Caco-2 (cell line): Measurements from ENCODE around the gene SORCS2. TPM values are rescaled to one million over a fixed set of nuclear protein-coding genes. Genes with fewer than 3 reads are reported as not detected.

ENCODE experiments used
- BruUV-seq: library from RNA; stranded (reverse); fragments of 400-500 nt; replicated peaks from 2 replicates; lab custom pipeline; 2021; lab: Mats Ljungman, UMichigan
- CTCF ChIA-PET: fragments of 300-600 bp; sonication (Branson Sonifier 250); formaldehyde crosslinking; loops from one replicate; lab custom pipeline; 2022; ENCODE audit warnings: antibody characterized with exemption; lab: Charles Lee
- POLR2A ChIA-PET: fragments of 300-600 bp; sonication (Branson Sonifier 250); formaldehyde crosslinking; loops from one replicate; lab custom pipeline; 2022; ENCODE audit warnings: antibody characterized with exemption; lab: Charles Lee
- DNase-seq, 2 experiments: peaks; one replicate each; pipeline versions ENCODE4 v3.0.0 to v3.0.0-alpha.2; 2020 to 2022
- H3K27me3 ChIP-seq: replicated peaks from 2 replicates; pipeline ENCODE4 v1.6.0; 2011; ENCODE audit warnings: low read length; ENCODE audit not compliant: control insufficient read depth, insufficient read depth
- H3K36me3 ChIP-seq: 2 replicates; pipeline ENCODE4 v1.5.1; 2011; ENCODE audit warnings: low read length; ENCODE audit not compliant: control insufficient read depth, insufficient read depth
- H3K4me1 ChIP-seq: fragments of 250-450 bp; sonication (Bioruptor Pico); 2 replicates; pipeline ENCODE4 v1.5.1; 2020; ENCODE audit warnings: mild to moderate bottlenecking
- H3K4me3 ChIP-seq: 2 replicates; pipeline ENCODE4 v1.5.1; 2011; ENCODE audit warnings: low read depth, mild to moderate bottlenecking, control low read depth, low read length
- H3K9me3 ChIP-seq: fragments of 250-450 bp; sonication (Bioruptor Pico); 2 replicates; pipeline ENCODE4 v1.5.1; 2020; ENCODE audit warnings: mild to moderate bottlenecking, moderate library complexity
- H3K27ac Mint-ChIP-seq: one replicate; pipeline ENCODE4 v1.8.0; 2022; ENCODE audit warnings: mixed read lengths; ENCODE audit not compliant: unreplicated experiment
- H3K27me3 Mint-ChIP-seq: one replicate; pipeline ENCODE4 v1.8.0; 2022; ENCODE audit warnings: mixed read lengths; ENCODE audit not compliant: insufficient read depth, unreplicated experiment
- H3K36me3 Mint-ChIP-seq: one replicate; pipeline ENCODE4 v1.8.0; 2022; ENCODE audit warnings: mild to moderate bottlenecking, mixed read lengths; ENCODE audit not compliant: insufficient read depth, unreplicated experiment
- H3K4me1 Mint-ChIP-seq: one replicate; pipeline ENCODE4 v1.8.0; 2022; ENCODE audit warnings: low read depth, mixed read lengths; ENCODE audit not compliant: unreplicated experiment
- H3K4me3 Mint-ChIP-seq: one replicate; pipeline ENCODE4 v1.8.0; 2022; ENCODE audit warnings: mild to moderate bottlenecking, moderate library complexity, mixed read lengths; ENCODE audit not compliant: unreplicated experiment
- H3K9me3 Mint-ChIP-seq: one replicate; pipeline ENCODE4 v1.8.0; 2022; ENCODE audit warnings: mixed read lengths; ENCODE audit not compliant: unreplicated experiment
- intact Hi-C: fragments of 100-400 bp; cut with micrococcal nuclease; formaldehyde crosslinking; loops from one replicate; pipeline ENCODE4 v1.10.0; 2022; ENCODE audit not compliant: unreplicated experiment
- total RNA-seq: library from RNA; stranded (reverse); gene quantifications from 2 replicates; pipeline ENCODE4 v1.2.3, GENCODE V29; 2022
- TF ChIP-seq, protein P1 (sequence below), 2 experiments: fragments of 200-600 bp in 1 of 2; IDR thresholded peaks; 1 replicate in 1 of 2; 2 replicates in 1 of 2; pipeline versions ENCODE4 v1.5.1 to v1.8.0; 2011 to 2022; ENCODE audit warnings: antibody characterized with exemption in 1 of 2, control low read depth in 1 of 2, inconsistent platforms in 1 of 2, low read depth in 1 of 2, low read length in 1 of 2, mild to moderate bottlenecking in 1 of 2, moderate library complexity in 1 of 2; ENCODE audit not compliant: insufficient read depth in 1 of 2, severe bottlenecking in 1 of 2, unreplicated experiment in 1 of 2

SORCS2 gene
- total RNA-seq, 1 experiment from 2014 or later, result 1.6 TPM

DNA sequence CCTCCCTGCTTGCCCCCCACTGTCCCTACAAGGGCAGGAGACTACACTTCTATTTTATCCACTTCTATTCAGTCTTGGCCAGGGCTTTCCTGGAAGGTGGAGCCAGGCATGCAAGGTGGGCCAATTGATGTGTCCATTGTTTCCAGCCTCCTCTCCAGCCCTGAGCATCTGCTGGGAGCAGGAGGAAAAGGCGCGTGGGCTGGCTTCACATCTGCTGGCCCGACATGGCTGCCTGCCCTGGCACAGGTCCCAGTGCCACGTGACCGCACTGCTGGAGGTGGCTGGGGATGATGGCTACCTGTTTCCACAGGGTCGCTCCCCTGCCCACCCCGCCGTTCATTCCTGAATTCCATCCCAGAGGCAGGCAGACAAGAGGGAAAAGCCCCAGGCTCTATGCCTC, 499.6 kb downstream of the SORCS2 start:
- no peaks in the 10 kb centered on the region for H3K9me3 Mint-ChIP-seq
- peaks cover 3% of the 10 kb centered on the region for H3K27me3 Mint-ChIP-seq
- BruUV-seq, result no TSS peak
- H3K4me3 ChIP-seq, result no peak overlapping the region
- H3K27ac Mint-ChIP-seq, result no peak overlapping the region
- DNase-seq, result no peak
- no peaks in the 10 kb centered on the region for H3K36me3 ChIP-seq
- H3K4me1 Mint-ChIP-seq, result no peaks in the 10 kb centered on the region
- H3K9me3 ChIP-seq, result no peaks in the 10 kb centered on the region
- H3K36me3 Mint-ChIP-seq, result no peaks in the 10 kb centered on the region
- intact Hi-C loops, result no loop called here
- TF ChIP-seq, protein P1, sequence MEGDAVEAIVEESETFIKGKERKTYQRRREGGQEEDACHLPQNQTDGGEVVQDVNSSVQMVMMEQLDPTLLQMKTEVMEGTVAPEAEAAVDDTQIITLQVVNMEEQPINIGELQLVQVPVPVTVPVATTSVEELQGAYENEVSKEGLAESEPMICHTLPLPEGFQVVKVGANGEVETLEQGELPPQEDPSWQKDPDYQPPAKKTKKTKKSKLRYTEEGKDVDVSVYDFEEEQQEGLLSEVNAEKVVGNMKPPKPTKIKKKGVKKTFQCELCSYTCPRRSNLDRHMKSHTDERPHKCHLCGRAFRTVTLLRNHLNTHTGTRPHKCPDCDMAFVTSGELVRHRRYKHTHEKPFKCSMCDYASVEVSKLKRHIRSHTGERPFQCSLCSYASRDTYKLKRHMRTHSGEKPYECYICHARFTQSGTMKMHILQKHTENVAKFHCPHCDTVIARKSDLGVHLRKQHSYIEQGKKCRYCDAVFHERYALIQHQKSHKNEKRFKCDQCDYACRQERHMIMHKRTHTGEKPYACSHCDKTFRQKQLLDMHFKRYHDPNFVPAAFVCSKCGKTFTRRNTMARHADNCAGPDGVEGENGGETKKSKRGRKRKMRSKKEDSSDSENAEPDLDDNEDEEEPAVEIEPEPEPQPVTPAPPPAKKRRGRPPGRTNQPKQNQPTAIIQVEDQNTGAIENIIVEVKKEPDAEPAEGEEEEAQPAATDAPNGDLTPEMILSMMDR (IDR thresholded peaks at IDR 0.05; ENCODE audit: insufficient read depth in 1 of 2, low read depth in 1 of 2, low read length in 1 of 2, severe bottlenecking in 1 of 2, unreplicated experiment in 1 of 2), result no peak
- POLR2A ChIA-PET, result no interaction called here
- H3K4me1 ChIP-seq, result no peaks in the 10 kb centered on the region
- CTCF ChIA-PET, result no interaction called here
- no peaks in the 10 kb centered on the region for H3K27me3 ChIP-seq
- H3K4me3 Mint-ChIP-seq, result no peak overlapping the region

DNA sequence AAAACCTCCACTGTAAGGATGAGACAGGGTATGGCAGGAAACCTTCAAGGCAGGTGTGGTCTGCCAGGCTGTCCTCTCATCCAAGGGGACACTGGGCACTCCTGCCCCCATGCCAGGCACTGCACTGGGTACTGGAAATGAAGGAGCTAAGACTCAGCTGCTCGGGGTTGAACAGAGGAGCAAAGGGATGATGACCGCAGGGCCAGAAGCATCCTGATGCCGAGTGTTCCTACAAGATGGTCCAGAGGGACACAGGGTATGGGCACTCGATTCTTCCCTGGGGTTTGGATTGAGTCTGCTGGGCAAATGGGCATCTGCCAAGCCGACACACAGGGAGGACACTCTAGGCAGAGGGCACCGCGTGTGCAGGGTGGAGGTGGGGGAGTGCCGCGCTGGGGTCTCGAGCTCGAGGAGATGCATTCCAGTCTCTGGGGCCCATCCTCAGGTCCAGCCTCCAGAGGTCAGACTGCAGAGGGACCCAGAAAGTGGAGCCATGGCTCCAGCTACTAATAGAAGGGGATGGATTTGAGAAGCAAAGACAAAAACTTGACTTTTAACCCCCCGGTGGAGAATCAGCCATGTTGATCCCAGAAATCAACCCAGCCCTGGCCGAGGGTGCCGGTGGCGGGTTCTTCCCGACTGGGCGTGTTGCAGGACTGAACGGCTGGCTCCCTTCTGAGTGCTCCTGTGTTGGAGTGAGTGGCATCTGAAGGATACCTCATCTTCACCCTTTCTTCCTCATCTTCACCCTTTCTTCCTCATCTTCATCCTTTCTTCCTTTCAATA, 500.3 kb downstream of the SORCS2 start:
- H3K4me3 ChIP-seq, result no peak overlapping the region
- ChIA-PET POLR2A (no interaction called here), CTCF (no interaction called here)
- Mint-ChIP-seq H3K4me3 (no peak overlapping the region), H3K9me3 (no peaks in the 10 kb centered on the region), H3K4me1 (no peaks in the 10 kb centered on the region), H3K36me3 (no peaks in the 10 kb centered on the region), H3K27me3 (peaks cover 3% of the 10 kb centered on the region), H3K27ac (no peak overlapping the region)
- no peak for DNase-seq
- H3K9me3 ChIP-seq, result no peaks in the 10 kb centered on the region
- TF ChIP-seq, protein P1 (IDR thresholded peaks at IDR 0.05; ENCODE audit: insufficient read depth in 1 of 2, low read depth in 1 of 2, low read length in 1 of 2, severe bottlenecking in 1 of 2, unreplicated experiment in 1 of 2), result no peak
- no peaks in the 10 kb centered on the region for H3K27me3 ChIP-seq
- no TSS peak for BruUV-seq
- no peaks in the 10 kb centered on the region for H3K36me3 ChIP-seq
- no peaks in the 10 kb centered on the region for H3K4me1 ChIP-seq
- intact Hi-C loops, result no loop called here

DNA sequence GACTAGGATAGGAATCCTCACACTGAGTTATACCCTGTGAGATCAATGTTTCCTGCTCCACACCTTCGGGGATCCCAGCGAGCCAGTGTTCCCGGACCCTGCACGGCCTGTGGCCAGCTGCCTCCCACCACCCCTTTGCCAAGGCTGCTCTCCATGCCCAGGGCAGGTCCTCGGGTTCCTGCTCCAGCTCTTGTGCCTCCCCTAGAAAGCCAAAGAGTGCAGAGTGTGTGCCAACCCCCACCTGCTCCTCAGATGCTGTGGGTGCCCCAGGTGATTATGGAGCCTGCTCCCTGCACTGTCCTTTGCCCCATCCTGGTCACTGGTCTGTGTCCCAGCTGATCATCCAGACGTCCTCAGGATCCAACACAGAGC, 500.9 kb downstream of the SORCS2 start:
- DNase-seq, result no peak
- Histone ChIP-seq H3K36me3 (no peaks in the 10 kb centered on the region), H3K4me3 (no peak overlapping the region), H3K9me3 (no peaks in the 10 kb centered on the region), H3K27me3 (no peaks in the 10 kb centered on the region), H3K4me1 (no peaks in the 10 kb centered on the region)
- Mint-ChIP-seq H3K36me3 (no peaks in the 10 kb centered on the region), H3K27ac (no peak overlapping the region), H3K4me1 (no peaks in the 10 kb centered on the region), H3K4me3 (no peak overlapping the region), H3K9me3 (no peaks in the 10 kb centered on the region), H3K27me3 (peaks cover 3% of the 10 kb centered on the region)
- TF ChIP-seq, protein P1 (IDR thresholded peaks at IDR 0.05; ENCODE audit: insufficient read depth in 1 of 2, low read depth in 1 of 2, low read length in 1 of 2, severe bottlenecking in 1 of 2, unreplicated experiment in 1 of 2), result no peak
- BruUV-seq, result no TSS peak
- POLR2A ChIA-PET, result no interaction called here
- intact Hi-C loops, result no loop called here
- CTCF ChIA-PET, result no interaction called here
